SKM-1 treated with dmso at 0.1 percent for 144 hours (cell line): ENCODE results near the gene KIAA0408.
"Not testable (repeated sequence)": the region's sequence is repeated elsewhere in the genome, so short reads cannot be mapped to it uniquely, and the experiment has no call there.

Experiments
- DNase-seq: peaks from one replicate; lab custom pipeline; 2025; ENCODE audit not compliant: unreplicated experiment; lab: John Stamatoyannopoulos, UW

KIAA0408 gene

DNA sequence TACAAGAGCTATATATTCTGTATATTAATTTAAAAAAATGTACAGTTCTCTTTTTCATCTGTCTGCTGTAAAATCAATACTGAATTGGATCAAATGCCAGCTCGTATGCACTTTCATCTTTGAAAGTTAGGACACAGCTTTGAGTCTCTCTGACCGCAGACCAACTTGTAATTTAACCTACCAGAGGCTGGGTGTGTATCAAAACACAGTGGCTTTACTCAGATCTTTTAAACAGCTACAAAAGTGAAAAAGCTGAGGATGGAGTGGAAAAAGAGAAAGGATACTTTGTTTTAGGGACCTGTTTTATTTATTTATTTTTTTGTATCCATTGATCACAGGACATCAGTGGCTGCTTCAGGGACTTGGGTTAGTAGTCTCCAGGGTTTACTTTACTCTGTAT, 44.1 kb downstream of the KIAA0408 start:
- no peak for DNase-seq

GRCh38 chr6:127413123-127413522, 46.1 kb downstream of the KIAA0408 start:
- not testable (repeated sequence) for DNase-seq

DNA sequence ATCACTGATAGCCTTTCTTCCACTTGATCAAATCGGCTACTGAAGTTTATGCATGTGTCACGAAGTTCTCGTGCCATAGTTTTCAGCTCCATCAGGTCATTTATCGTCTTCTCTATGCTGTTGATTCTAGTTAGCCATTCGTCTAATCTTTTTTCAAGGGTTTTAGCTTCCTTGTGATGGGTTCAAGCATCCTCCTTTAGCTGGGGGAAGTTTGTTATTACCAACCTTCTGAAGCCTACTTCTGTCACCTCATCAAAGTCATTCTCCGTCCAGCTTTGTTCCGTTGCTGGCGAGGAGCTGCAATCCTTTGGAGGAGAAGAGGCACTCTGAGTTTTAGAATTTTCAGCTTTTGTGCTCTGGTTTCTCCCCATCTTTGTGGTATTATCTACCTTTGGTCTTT, 47.2 kb downstream of the KIAA0408 start:
- DNase-seq: not testable (repeated sequence)
